ENCODE data around the gene CYP2D6. TPM values are rescaled to one million over a fixed set of nuclear protein-coding genes. Genes with fewer than 3 reads are reported as not detected.
A peak's percentile ranks its signal among the peaks of the same experiment; 100 is the strongest.

CYP2D6 gene
- total and polyA plus RNA-seq, 8 donors, result 0.72 to 22.8 (median 3.4) TPM

GRCh38 chr22:42176255-42176915 lies 45.8 kb upstream of the CYP2D6 start:
- Histone ChIP-seq H3K27me3 (no peaks in the 10 kb centered on the region), H3K4me1 (peaks cover 10 to 75% (median 51%) of the 10 kb centered on the region in 4 donors), H3K36me3 (peaks cover 0 to 21% (median 10%) of the 10 kb centered on the region in 4 donors), H3K9me3 (no peaks in the 10 kb centered on the region), H3K4me3 (no peak overlapping the region), H3K27ac (no peak overlapping the region)
- TF ChIP-seq POLR2A (IDR thresholded peaks at IDR 0.05), result no peak
- no peak for TF ChIP-seq POLR2AphosphoS5 (IDR thresholded peaks at IDR 0.05)
- no peak for TF ChIP-seq EP300 (IDR thresholded peaks at IDR 0.05)
- TF ChIP-seq CTCF (IDR thresholded peaks at IDR 0.05), result no peak
- intact Hi-C loops (cut with DNase I; ENCODE audit: low total_unique reads), result no loop called here
- DNase-seq, result peak in 1 of 2 donors; percentile 85
- WGBS, 5 donors, result 67 to 91% (median 88%) methylated on average over 10 of the region's 10 CpGs

GRCh38 chr22:42174062-42174461 lies 43.5 kb upstream of the CYP2D6 start:
- no peak for DNase-seq
- intact Hi-C loops (cut with DNase I; ENCODE audit: low total_unique reads), result no loop called here
- Histone ChIP-seq H3K27ac (no peak overlapping the region), H3K9me3 (no peaks in the 10 kb centered on the region), H3K27me3 (no peaks in the 10 kb centered on the region), H3K4me3 (no peak overlapping the region), H3K4me1 (peaks cover 0 to 55% (median 37%) of the 10 kb centered on the region in 4 donors), H3K36me3 (peaks cover 0 to 31% (median 18%) of the 10 kb centered on the region in 4 donors)
- TF ChIP-seq POLR2A (IDR thresholded peaks at IDR 0.05) (no peak), CTCF (IDR thresholded peaks at IDR 0.05) (no peak), POLR2AphosphoS5 (IDR thresholded peaks at IDR 0.05) (no peak), EP300 (IDR thresholded peaks at IDR 0.05) (no peak)
- WGBS, 5 donors, result 74 to 85% (median 82%) methylated on average over 4 of the region's 4 CpGs

- intact Hi-C loops (cut with DNase I; ENCODE audit: low total_unique reads), result no loop called here
- no peaks in the 10 kb centered on the region for H3K27me3 ChIP-seq
- no peaks in the 10 kb centered on the region for H3K9me3 ChIP-seq
- peaks cover under 1 to 34% (median 23%) of the 10 kb centered on the region in 4 donors for H3K36me3 ChIP-seq
- no peak for DNase-seq
- no peak for TF ChIP-seq EP300 (IDR thresholded peaks at IDR 0.05)
- no peak for TF ChIP-seq POLR2AphosphoS5 (IDR thresholded peaks at IDR 0.05)
- no peak for TF ChIP-seq POLR2A (IDR thresholded peaks at IDR 0.05)
- peaks cover 0 to 55% (median 35%) of the 10 kb centered on the region in 4 donors for H3K4me1 ChIP-seq
- no peak overlapping the region for H3K27ac ChIP-seq
- WGBS, 5 donors, result 86 to 92% (median 89%) methylated on average over 6 of the region's 6 CpGs
- H3K4me3 ChIP-seq, result no peak overlapping the region
Observed at GRCh38 chr22:42173183-42173926, 42.7 kb upstream of the CYP2D6 start.

GRCh38 chr22:42172773-42173172 lies 42.2 kb upstream of the CYP2D6 start:
- intact Hi-C loops (cut with DNase I; ENCODE audit: low total_unique reads), result no loop called here
- no peak for TF ChIP-seq CTCF (IDR thresholded peaks at IDR 0.05)
- no peaks in the 10 kb centered on the region for H3K27me3 ChIP-seq
- 38 to 72% (median 50%) methylated on average over 5 of the region's 5 CpGs for WGBS, 5 donors
- no peaks in the 10 kb centered on the region for H3K9me3 ChIP-seq
- no peak overlapping the region for H3K4me3 ChIP-seq
- peak overlapping the region in 1 of 5 donors; percentile 11 for H3K27ac ChIP-seq
- H3K36me3 ChIP-seq, result peaks cover 4 to 36% (median 22%) of the 10 kb centered on the region in 4 donors
- peaks cover 0 to 54% (median 31%) of the 10 kb centered on the region in 4 donors for H3K4me1 ChIP-seq
- DNase-seq, result no peak
